ENCODE data around the gene GAK.

GRCh38 chr4:956531-957230, 24.6 kb upstream of the GAK start:
- no peak for TF ChIP-seq CTCF (IDR thresholded peaks at IDR 0.05)
- TF ChIP-seq POLR2AphosphoS5 (IDR thresholded peaks at IDR 0.05) = no peak
